GM19043 (cell line): ENCODE results near the gene TMEM250.

Source experiments
- ATAC-seq: cut with Tn5 transposase; IDR thresholded peaks from one replicate; pipeline ENCODE4 v1.9.1; 2021; ENCODE audit warnings: low read depth; ENCODE audit not compliant: unreplicated experiment

Gene TMEM250

DNA sequence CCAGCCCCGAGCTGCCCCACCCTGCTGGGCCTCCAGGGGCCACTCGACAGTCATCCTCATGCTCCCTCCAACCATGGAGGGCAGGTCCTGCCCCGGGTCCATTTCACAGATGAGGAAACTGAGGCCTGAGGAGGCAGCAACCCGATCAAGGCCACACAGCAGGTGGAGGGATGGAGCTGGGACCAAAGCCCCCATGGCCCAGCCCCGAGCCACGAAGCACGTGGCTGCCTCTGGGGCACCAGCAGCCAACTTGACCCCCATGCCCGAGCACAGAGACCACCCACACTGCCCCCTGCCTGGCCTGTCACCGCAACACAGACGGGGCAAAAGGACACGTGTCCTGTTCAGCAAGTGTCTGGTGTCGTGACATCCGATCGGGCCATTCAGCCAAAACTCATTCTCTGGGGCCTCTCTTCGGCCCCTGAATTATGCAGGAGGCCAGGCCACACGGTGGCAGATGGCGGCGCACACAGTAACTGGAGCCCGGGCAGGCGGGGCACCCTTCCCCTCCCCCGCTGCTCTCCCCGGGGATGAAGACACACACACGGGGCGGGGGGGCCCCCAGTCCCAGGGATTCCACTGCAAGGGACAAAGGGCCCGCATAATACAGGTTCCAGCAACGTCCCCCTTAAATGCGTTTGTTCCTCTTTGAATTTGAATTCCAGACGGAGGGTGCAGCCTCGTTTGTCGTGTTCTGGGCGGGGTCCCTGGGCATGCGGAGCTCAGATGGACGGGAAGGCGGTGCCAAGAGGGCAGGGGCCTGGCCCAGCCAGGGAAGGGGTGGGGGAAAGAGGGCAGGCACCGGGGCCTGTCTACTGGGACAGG lies 29.4 kb upstream of the TMEM250 start:
- ATAC-seq, result no peak

DNA sequence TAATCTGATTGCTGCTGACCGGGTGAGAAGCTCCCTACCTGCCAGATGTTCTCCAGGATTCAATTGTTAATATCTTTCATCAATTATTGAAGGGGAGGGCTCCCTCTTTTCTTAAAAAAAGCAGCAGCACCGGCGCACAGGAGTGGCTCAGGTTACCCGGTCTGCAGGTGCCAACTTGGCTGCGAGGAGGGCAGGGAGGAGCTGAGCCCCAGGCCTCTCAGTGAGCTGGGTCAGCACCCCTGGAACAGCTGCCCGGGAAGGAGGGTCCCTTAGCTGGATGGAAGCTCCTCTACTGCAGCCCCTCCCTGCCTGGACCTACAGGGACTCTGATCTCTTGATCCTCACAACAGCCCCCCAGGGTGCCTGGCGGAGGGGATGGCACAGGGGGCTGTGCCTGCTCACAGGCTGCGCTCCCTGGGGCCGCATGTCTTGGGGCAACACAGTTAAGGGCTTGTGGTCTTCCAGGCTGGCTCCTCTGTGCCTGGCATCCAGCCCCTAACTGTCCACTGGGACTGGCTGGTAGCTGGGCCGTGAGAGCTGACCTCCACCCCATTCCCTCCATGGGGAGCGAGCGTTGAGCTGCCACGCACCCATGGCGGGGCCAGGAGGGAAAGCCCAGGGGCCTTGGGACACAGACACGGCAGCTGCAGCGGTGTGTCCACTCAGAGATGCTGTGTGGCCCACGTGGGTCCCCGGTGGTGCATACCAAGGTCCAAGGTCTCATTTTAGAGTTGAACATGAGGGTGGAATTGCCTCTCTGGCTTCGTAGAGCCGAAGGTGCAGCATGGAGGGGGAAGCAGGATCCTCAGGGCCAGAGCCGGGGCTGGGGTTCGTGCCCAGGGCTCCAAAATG lies 28.6 kb upstream of the TMEM250 start:
- ATAC-seq, result no peak

DNA sequence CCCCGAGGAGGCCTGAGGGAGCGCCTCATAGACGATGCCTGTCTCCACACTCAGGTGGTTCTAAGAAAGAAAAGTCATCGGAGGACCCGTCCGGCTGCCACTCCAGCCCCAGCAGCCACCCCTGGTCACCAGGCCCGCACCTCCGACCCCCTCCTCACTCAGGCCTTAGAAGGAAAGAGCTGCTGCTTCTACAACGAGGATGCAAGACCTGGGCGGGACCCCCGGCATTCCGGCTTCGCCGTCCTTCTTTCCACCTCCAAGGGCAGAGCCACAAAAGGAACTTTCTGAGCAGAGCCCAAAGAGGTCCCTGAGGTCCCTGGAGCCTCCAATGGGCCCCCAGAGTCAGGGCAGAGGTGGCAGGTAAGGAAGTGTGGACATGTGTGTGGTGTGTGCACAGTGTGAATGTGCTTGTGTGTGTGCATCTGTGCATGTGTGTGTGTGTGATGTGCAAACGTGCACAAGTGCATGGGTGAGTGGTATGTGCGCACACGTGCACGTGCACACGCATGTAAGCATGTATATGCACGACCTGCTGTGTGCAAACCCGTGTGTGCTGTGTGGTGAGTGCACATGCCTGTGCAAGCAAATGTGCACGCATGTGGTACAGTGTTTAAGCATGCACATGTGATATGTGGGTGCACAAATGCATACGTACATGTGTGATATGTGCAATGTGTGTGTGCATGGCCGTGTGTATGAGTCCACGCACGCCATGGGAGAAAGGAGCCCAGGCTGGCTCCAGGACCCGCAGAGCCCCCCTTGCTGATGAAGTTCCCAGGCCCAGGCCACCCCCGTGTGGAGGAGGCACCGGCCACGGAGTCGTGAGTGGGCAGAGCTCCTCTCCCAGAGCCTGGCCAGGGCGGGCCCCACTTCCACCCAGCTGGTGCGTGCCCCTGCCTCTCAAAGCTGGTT lies 27.7 kb upstream of the TMEM250 start:
- no peak for ATAC-seq

DNA sequence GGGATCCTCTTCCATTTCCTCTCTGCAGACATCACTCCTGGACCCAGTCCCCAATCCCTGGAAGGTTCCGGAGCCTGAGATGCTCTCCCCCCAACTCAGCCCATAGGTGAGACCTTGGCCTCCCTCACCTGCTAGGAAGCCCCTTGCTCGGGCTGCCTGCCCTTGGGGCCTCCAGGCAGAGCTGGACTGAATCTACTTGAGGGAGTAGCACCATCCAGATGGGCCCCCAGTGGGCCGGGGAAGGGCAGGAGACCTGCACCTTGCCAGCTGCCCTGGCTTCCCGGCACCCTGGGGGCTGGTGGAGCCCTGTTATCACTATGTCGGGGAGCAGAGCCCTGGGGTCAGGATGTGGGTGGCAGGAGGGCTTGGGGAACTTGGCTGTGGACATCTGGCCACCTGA lies 26.9 kb upstream of the TMEM250 start:
- no peak for ATAC-seq

DNA sequence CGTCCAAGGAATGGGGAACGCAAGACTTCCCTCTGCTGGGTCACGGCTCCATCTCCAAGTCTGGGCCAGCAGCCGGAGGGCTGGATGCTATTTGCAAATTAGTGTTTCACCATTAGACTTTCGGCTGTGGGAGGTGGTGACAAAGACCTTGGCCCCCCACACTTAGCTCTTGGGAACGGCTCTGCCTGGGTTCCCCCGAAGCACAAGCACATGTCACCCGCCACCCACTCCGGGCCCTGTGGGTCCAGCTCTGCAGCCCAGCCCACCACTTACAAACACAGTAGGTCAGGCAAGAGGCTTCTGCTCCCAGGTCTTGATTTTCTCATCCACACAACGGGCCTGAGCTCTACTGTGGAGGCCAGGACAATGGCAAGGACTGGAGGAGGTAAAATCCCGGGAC lies 25.8 kb upstream of the TMEM250 start:
- no peak for ATAC-seq

DNA sequence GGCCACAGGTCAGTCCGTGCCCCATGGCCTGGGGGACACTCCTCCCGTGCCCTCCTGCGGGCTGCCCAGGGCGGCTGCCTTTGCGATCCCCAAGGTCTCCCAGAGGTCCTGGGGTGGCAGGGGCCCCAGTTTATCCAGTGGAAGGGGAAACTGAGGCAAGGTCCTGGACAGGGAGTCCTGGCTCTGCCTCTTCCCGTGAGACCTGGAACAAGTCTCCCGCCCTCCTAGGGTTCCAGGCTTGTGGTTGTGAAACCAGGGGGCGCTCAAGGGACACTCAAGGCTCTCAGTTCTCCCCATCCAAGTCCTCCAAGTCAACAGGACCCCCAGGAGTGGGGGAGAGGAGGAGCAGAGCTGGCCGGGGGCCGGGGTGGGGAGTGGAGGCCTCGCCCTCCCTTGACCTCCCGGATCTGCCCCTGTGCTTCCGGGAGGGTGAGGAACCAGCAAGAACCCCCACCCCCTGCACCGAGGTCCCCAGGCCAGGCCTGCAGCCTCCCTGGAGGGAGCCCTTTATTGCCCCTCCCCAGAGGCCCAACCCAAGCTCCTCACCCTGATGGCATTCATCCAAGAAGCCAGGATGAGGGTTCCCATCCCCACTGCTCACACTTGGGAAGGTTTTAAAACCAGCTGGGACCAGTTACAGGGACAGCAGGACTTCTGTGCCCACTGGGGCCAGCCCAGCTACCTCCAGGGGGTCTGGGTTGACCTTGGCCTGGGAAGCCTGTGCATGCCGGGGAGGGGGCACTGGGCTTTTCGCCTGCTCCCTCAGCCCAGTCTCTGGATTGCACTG lies 24.7 kb upstream of the TMEM250 start:
- no peak for ATAC-seq

DNA sequence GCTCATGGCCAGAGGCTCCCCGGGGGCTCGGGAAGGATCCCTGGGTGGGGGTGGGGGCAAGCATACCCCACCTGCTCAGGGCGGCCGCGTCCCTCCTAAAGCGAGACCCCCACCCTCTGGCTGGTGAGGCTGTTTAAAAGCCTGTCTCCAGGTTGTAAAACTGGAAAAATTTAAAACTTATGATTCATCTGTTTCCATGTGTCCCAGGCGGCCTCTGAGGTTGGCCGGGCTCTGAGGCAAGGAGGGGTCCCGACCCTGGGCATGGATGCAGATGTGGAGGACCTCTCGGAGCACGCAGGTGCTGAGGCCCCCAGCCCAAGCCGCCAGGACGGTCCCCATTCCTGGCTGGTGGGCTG lies 24.2 kb upstream of the TMEM250 start:
- no peak for ATAC-seq

DNA sequence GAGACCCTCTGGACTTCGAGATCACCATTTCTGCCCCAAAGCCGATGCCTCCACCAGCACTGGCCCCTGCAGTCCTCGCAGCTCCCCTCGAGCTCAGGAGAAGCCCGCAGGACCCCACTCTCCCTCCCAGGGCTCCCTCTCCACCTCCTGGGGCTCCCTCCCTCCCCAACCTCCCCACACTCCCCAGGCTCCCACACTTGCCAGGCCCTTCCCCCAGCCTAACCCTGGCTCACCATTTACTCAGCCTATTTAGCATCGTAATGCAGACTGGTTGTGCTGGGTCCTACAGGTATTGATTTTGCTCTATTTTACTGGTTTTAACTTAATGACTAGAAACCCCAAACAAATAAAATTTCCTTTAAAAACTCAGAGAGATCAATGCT lies 23.7 kb upstream of the TMEM250 start:
- ATAC-seq, result no peak

DNA sequence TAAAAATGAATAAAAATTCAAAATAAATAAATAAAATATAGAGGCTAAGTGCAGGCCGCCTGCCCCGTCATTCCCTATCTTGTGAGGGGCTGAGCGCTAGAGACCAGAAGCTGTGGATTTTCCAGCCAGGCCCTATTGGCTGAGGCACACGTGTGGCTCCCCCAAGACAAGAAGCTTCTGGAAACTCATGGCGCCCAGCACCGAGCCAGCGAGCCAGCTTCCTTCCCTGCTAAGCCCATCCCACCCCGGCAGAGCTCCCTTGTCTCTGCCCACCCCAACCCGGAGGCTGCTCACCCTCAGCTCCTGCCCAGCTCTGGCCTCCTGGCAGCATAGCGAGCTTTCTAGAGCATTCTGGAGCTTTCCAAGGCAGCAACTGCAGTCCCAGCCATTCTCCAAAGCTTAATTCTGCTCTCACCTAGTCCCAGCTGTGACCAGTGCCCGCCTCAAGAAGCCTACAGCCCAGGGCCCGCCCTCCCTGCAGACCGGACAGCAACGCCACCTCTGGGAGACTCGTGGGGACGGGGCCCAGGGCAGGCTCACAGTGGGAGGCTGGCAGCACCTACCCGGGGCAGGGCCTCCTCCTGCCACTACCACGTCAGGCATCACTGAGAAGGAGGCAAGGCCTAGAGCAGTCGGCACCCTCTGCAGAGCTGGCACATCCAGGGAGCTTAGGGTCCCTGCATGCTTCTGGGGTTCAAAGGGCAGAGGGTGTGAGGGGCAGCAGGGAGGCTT lies 23.2 kb upstream of the TMEM250 start:
- no peak for ATAC-seq

DNA sequence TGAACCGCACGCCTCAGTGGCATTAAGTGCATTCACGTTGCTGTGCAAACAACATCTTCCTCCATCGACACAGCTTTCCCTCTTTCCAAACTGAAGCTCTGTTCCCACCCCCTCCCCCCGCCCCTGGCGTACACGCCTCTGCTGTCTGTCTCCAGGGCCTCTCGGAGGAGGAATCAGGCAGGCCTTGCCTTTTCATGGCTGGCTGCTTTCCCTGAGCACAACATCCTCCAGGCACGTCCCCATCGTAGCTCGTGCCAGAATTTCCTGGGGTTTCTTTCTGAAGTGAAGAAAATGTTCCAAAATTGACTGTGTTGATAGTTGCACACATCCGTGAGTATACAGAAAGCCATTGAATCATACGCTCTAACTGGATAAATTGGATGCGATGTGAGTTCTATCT lies 22.3 kb upstream of the TMEM250 start:
- ATAC-seq, result no peak

- no peak for ATAC-seq
Observed at GRCh38 chr9:136140046-136140445, 21.4 kb upstream of the TMEM250 start.

DNA sequence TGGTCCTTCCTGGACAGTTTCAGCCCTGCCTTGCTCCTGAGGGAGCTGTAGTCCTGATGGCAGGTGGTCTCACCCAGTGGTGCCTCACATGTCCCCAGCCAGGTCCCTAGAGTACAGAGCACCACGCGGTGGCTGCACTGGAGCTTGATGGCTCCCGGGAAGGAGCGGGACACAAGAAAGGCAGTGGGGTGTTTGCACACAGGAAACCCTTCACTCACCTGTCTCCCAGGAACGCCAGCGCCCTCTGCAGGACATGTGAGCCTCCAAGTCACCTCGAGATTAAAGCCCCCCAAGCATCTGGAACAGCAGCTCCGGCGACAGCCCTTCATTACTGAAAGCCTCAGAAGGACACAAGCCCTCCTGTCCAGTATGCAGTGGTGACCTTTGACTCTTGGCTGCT lies 19.9 kb upstream of the TMEM250 start:
- ATAC-seq, result no peak

GRCh38 chr9:136137321-136138265 lies 18.9 kb upstream of the TMEM250 start:
- no peak for ATAC-seq

GRCh38 chr9:136136127-136136925 lies 17.7 kb upstream of the TMEM250 start:
- no peak for ATAC-seq

GRCh38 chr9:136135326-136136126 lies 16.9 kb upstream of the TMEM250 start:
- no peak for ATAC-seq

DNA sequence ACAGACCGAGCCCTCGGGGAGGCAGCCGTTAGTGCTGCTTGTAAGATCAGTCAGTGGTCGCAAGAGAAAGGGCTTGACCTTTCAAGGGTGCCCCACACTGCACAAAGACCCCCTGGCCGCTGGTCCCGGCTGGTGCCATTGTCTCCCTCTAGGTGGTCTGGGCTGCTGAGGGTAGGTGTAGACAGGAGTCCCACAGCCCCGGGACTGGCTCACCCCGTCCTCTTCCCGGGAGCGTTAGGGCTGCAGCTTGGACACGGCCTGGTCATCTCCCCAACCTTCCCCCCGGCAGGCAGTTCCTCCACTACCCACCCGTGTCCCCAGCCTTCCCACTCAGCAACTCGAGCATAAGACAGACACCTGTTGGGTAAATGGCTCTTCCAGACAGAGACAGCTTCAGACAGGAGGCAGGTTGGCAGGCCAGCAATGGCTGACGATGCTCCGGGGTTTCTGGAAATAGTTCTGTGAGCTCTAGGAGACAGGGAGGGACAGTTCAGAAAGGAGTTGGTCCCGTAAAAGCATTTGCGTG lies 15.3 kb upstream of the TMEM250 start:
- no peak for ATAC-seq
